Measurements from ENCODE around the gene PRIMA1. TPM values are rescaled to one million over a fixed set of nuclear protein-coding genes. Genes with fewer than 3 reads are reported as not detected.

PRIMA1 gene
- total and polyA plus RNA-seq, 4 donors, result 0.22 to 0.78 (median 0.53) TPM

Other genes starting within 250 kb of the PRIMA1 start
- gene FAM181A, start 138.9 kb upstream of the PRIMA1 start, total RNA-seq, result 1 to 10 TPM; 3.2 to 4.0 TPM
- gene FAM181A, start 138.9 kb upstream of the PRIMA1 start, polyA plus RNA-seq, result 1 to 10 TPM; 1.9 to 3.4 TPM
- 1 to 10 TPM; 2.3 to 3.7 TPM for gene ASB2, start 188.1 kb upstream of the PRIMA1 start, total RNA-seq
- 1 to 10 TPM; 1.8 to 2.9 TPM for gene ASB2, start 188.1 kb upstream of the PRIMA1 start, polyA plus RNA-seq
- not detected for gene CCDC197, start 208.8 kb upstream of the PRIMA1 start, total RNA-seq
- gene CCDC197, start 208.8 kb upstream of the PRIMA1 start, polyA plus RNA-seq, result not detected
- gene OTUB2, start 237.9 kb upstream of the PRIMA1 start, total RNA-seq, result 1 to 10 TPM; 2.1 to 2.2 TPM
- gene OTUB2, start 237.9 kb upstream of the PRIMA1 start, polyA plus RNA-seq, result under 1 TPM; 0.31 to 0.98 TPM

All from lung (tissue), 4 donors.